BE2C (cell line): ENCODE results near the gene FXYD5.
A peak's percentile ranks its signal among the peaks of the same experiment; 100 is the strongest.

ENCODE experiments used
- DNase-seq: peaks from one replicate; pipeline ENCODE4 v3.0.0-alpha.2; 2020
- H3K27me3 ChIP-seq: fragments of 250-450 bp; sonication (Bioruptor Pico); 2 replicates; pipeline ENCODE4 v1.5.1; 2020; ENCODE audit warnings: mild to moderate bottlenecking
- H3K36me3 ChIP-seq: fragments of 250-450 bp; sonication (Bioruptor Pico); 2 replicates; pipeline ENCODE4 v1.5.1; 2020; ENCODE audit warnings: mild to moderate bottlenecking
- H3K4me1 ChIP-seq: fragments of 250-450 bp; sonication (Bioruptor Pico); 2 replicates; pipeline ENCODE4 v1.5.1; 2020
- H3K4me3 ChIP-seq: 2 replicates; pipeline ENCODE4 v1.5.1; 2011; ENCODE audit warnings: low read depth, low read length
- H3K9me3 ChIP-seq: fragments of 250-450 bp; sonication (Bioruptor Pico); 2 replicates; pipeline ENCODE4 v1.5.1; 2020
- CTCF ChIP-seq: IDR thresholded peaks from 2 replicates; pipeline ENCODE4 v1.5.1; 2012; ENCODE audit warnings: mild to moderate bottlenecking, low read depth, low read length

Gene FXYD5

GRCh38 chr19:35140207-35140961, 14.2 kb upstream of the FXYD5 start:
- Histone ChIP-seq H3K4me1 (peaks cover 4% of the 10 kb centered on the region), H3K27me3 (peaks cover 29% of the 10 kb centered on the region), H3K4me3 (no peak overlapping the region), H3K9me3 (no peaks in the 10 kb centered on the region), H3K36me3 (no peaks in the 10 kb centered on the region)
- TF ChIP-seq CTCF, result no peak
- no peak for DNase-seq

- peak; percentile 44 for TF ChIP-seq CTCF
- Histone ChIP-seq H3K4me3 (no peak overlapping the region), H3K9me3 (no peaks in the 10 kb centered on the region), H3K27me3 (peaks cover 30% of the 10 kb centered on the region), H3K36me3 (no peaks in the 10 kb centered on the region), H3K4me1 (peaks cover 4% of the 10 kb centered on the region)
- peak; percentile 98 for DNase-seq
These were observed 13.3 kb upstream of the FXYD5 start for GRCh38 chr19:35140962-35141836.

- no peaks in the 10 kb centered on the region for H3K36me3 ChIP-seq
- peaks cover 4% of the 10 kb centered on the region for H3K4me1 ChIP-seq
- no peak for TF ChIP-seq CTCF
- no peak overlapping the region for H3K4me3 ChIP-seq
- no peaks in the 10 kb centered on the region for H3K9me3 ChIP-seq
- H3K27me3 ChIP-seq, result peaks cover 30% of the 10 kb centered on the region
- DNase-seq, result no peak
These were observed 12.5 kb upstream of the FXYD5 start for GRCh38 chr19:35141837-35142605.

GRCh38 chr19:35142606-35143230, 11.8 kb upstream of the FXYD5 start:
- H3K4me3 ChIP-seq, result no peak overlapping the region
- TF ChIP-seq CTCF, result peak; percentile 38

GRCh38 chr19:35143231-35143715, 11.3 kb upstream of the FXYD5 start, which contains the start of gene FXYD7:
FXYD7 (plus strand) TSS chr19:35143255; CDS start chr19:35143334, 79 bp downstream.
- peak; percentile 50 for DNase-seq
- H3K27me3 ChIP-seq, result peaks cover 30% of the 10 kb centered on the region
- peaks cover 4% of the 10 kb centered on the region for H3K4me1 ChIP-seq
- no peaks in the 10 kb centered on the region for H3K9me3 ChIP-seq
- H3K36me3 ChIP-seq, result no peaks in the 10 kb centered on the region
- no peak within 1 kb of the TSS for H3K4me3 ChIP-seq
- no peak for TF ChIP-seq CTCF

More at GRCh38 chr19:35142606-35143230, 11.8 kb upstream of the FXYD5 start:
- DNase-seq, result peak; percentile 54
- Histone ChIP-seq H3K27me3 (peaks cover 30% of the 10 kb centered on the region), H3K9me3 (no peaks in the 10 kb centered on the region), H3K4me1 (peaks cover 4% of the 10 kb centered on the region), H3K36me3 (no peaks in the 10 kb centered on the region)
